SK-N-SH (cell line): ENCODE data around the gene SLC13A2. TPM values are rescaled to one million over a fixed set of nuclear protein-coding genes. Genes with fewer than 3 reads are reported as not detected.
A peak's percentile ranks its signal among the peaks of the same experiment; 100 is the strongest.

Experiments
- CTCF ChIA-PET: fragments of 300-600, 350-600 bp; formaldehyde crosslinking; extraction: SDS; loops from one replicate; lab custom pipeline; 2021; lab: Yijun Ruan, JAX
- POLR2A ChIA-PET: fragments of 350-600 bp; sonication (Branson Sonifier 250); formaldehyde crosslinking; extraction: SDS; loops from one replicate; lab custom pipeline; 2020; ENCODE audit warnings: antibody characterized with exemption, inconsistent platforms; lab: Yijun Ruan, JAX
- DNase-seq: peaks from one replicate; pipeline ENCODE4 v3.0.0; 2012
- H2AFZ ChIP-seq: fragments of 200-600 bp; sonication (generic); 2 replicates; pipeline ENCODE4 v1.8.1; 2016; ENCODE audit warnings: antibody characterized with exemption, mild to moderate bottlenecking, low read depth
- H3F3A ChIP-seq: fragments of 200-600 bp; sonication (generic); replicated peaks from 2 replicates; pipeline ENCODE3; 2016; ENCODE audit warnings: antibody characterized with exemption, mild to moderate bottlenecking; ENCODE audit not compliant: insufficient read depth
- H3K27ac ChIP-seq, 2 experiments: fragments of 200-500 bp in 1 of 2; fragments of 200-600 bp in 1 of 2; sonication (Bioruptor generic) in 1 of 2; sonication (generic), shearing (Covaris generic) in 1 of 2; 2 replicates each; pipeline versions ENCODE4 v1.5.1 to v1.6.1; 2014 to 2016; ENCODE audit warnings: low read depth in 2 of 2, inconsistent platforms in 1 of 2, low read length in 1 of 2, mild to moderate bottlenecking in 1 of 2, mixed read lengths in 1 of 2
- H3K27me3 ChIP-seq: fragments of 200-600 bp; sonication (generic), shearing (Covaris generic); 2 replicates; pipeline ENCODE4 v1.6.1; 2016; ENCODE audit warnings: mixed run types; ENCODE audit not compliant: insufficient read depth
- H3K36me3 ChIP-seq, 2 experiments: fragments of 200-500 bp in 1 of 2; fragments of 200-600 bp in 1 of 2; sonication (Bioruptor generic) in 1 of 2; sonication (generic) in 1 of 2; replicated peaks in 1 of 2; 2 replicates each; pipeline versions ENCODE3 to v1.5.1; 2014 to 2016; ENCODE audit warnings: low read length in 1 of 2, mild to moderate bottlenecking in 1 of 2; ENCODE audit not compliant: insufficient read depth in 2 of 2, control insufficient read depth in 1 of 2
- H3K4me1 ChIP-seq, 2 experiments: fragments of 200-500 bp in 1 of 2; fragments of 200-600 bp in 1 of 2; sonication (Bioruptor generic) in 1 of 2; sonication (generic), shearing (Covaris generic) in 1 of 2; 2 replicates each; pipeline versions ENCODE4 v1.5.1 to v1.6.1; 2014 to 2016; ENCODE audit warnings: low read depth in 1 of 2, low read length in 1 of 2, mixed run types in 1 of 2; ENCODE audit not compliant: insufficient read depth in 2 of 2, control insufficient read depth in 1 of 2
- H3K4me2 ChIP-seq: fragments of 200-600 bp; sonication (generic), shearing (Covaris generic); 2 replicates; pipeline ENCODE4 v1.6.1; 2017; ENCODE audit warnings: mixed run types
- H3K4me3 ChIP-seq, 2 experiments: fragments of 200-500 bp in 1 of 2; fragments of 200-600 bp in 1 of 2; sonication (Bioruptor generic) in 1 of 2; sonication (generic), shearing (Covaris generic) in 1 of 2; 2 replicates each; pipeline versions ENCODE4 v1.5.1 to v1.8.1; 2014 to 2016; ENCODE audit warnings: low read depth in 2 of 2, inconsistent platforms in 1 of 2, low read length in 1 of 2, mild to moderate bottlenecking in 1 of 2, mixed read lengths in 1 of 2, moderate library complexity in 1 of 2
- H3K79me2 ChIP-seq: fragments of 200-600 bp; sonication (generic); 2 replicates; pipeline ENCODE4 v1.8.1; 2017; ENCODE audit warnings: mild to moderate bottlenecking; ENCODE audit not compliant: insufficient read depth
- H3K9ac ChIP-seq: fragments of 200-600 bp; sonication (generic); 2 replicates; pipeline ENCODE4 v1.6.1; 2017; ENCODE audit warnings: mixed run types
- H3K9me2 ChIP-seq: fragments of 200-600 bp; sonication (generic); 2 replicates; pipeline ENCODE4 v1.6.1; 2017; ENCODE audit warnings: mixed run types
- H3K9me3 ChIP-seq: fragments of 200-600 bp; sonication (generic); 2 replicates; pipeline ENCODE4 v1.6.1; 2017; ENCODE audit warnings: mixed run types, mild to moderate bottlenecking, moderate library complexity
- H4K20me1 ChIP-seq: fragments of 200-600 bp; sonication (generic); 2 replicates; pipeline ENCODE4 v1.6.1; 2017; ENCODE audit warnings: mild to moderate bottlenecking, mixed run types; ENCODE audit not compliant: insufficient read depth
- CHD2 ChIP-seq: fragments of 150-350 bp; IDR thresholded peaks from 2 replicates; pipeline ENCODE4 v1.6.1; 2018; ENCODE audit warnings: low read length; ENCODE audit not compliant: partially characterized antibody
- ELF1 ChIP-seq: IDR thresholded peaks from 2 replicates; pipeline ENCODE4 v1.4.0; 2012
- MEF2A ChIP-seq: IDR thresholded peaks from 2 replicates; pipeline ENCODE4 v1.4.0; 2012; ENCODE audit warnings: low read depth, borderline replicate concordance
- MXI1 ChIP-seq: IDR thresholded peaks from 2 replicates; pipeline ENCODE4 v1.6.1; 2012; ENCODE audit warnings: mild to moderate bottlenecking, low read depth, low read length, improper control_type of control experiment
- NRF1 ChIP-seq: IDR thresholded peaks from 2 replicates; pipeline ENCODE4 v1.6.1; 2012; ENCODE audit warnings: low read depth, mild to moderate bottlenecking, low read length
- PBX3 ChIP-seq: IDR thresholded peaks from 2 replicates; pipeline ENCODE4; 2012
- RXRA ChIP-seq: IDR thresholded peaks from 2 replicates; pipeline ENCODE4 v1.4.0; 2012; ENCODE audit warnings: low read depth, mild to moderate bottlenecking, borderline replicate concordance
- SMC3 ChIP-seq: IDR thresholded peaks from 2 replicates; pipeline ENCODE4 v1.6.1; 2012; ENCODE audit warnings: low read depth, low read length, improper control_type of control experiment
- TAF1 ChIP-seq: IDR thresholded peaks from 2 replicates; pipeline ENCODE4 v1.6.1; 2012; ENCODE audit warnings: low read depth, mild to moderate bottlenecking, low read length, moderate library complexity, borderline replicate concordance
- USF1 ChIP-seq: IDR thresholded peaks from 2 replicates; pipeline ENCODE4 v1.4.0; 2012; ENCODE audit warnings: low read depth, borderline replicate concordance
- USF2 ChIP-seq: fragments of 150-350 bp; IDR thresholded peaks from 2 replicates; pipeline ENCODE4 v1.6.1; 2017; ENCODE audit warnings: antibody characterized with exemption, low read length, low read depth, borderline replicate concordance
- WGBS: methylation state at CpG from one replicate; pipeline ENCODE4 v1.1.6; 2017; ENCODE audit warnings: low lambda C conversion rate; 5-methylcytosine and 5-hydroxymethylcytosine counted together
- polyA plus RNA-seq, 3 experiments: library from polyadenylated mRNA; depleted of rRNA; stranded (reverse); fragments of >200 nt; gene quantifications; 2 replicates each; pipeline ENCODE4 v1.2.3, GENCODE V29; 2012

The SLC13A2 gene
- polyA plus RNA-seq, 1 of the 3 experiments (the other 2 are of a cell fraction) = not detected

DNA sequence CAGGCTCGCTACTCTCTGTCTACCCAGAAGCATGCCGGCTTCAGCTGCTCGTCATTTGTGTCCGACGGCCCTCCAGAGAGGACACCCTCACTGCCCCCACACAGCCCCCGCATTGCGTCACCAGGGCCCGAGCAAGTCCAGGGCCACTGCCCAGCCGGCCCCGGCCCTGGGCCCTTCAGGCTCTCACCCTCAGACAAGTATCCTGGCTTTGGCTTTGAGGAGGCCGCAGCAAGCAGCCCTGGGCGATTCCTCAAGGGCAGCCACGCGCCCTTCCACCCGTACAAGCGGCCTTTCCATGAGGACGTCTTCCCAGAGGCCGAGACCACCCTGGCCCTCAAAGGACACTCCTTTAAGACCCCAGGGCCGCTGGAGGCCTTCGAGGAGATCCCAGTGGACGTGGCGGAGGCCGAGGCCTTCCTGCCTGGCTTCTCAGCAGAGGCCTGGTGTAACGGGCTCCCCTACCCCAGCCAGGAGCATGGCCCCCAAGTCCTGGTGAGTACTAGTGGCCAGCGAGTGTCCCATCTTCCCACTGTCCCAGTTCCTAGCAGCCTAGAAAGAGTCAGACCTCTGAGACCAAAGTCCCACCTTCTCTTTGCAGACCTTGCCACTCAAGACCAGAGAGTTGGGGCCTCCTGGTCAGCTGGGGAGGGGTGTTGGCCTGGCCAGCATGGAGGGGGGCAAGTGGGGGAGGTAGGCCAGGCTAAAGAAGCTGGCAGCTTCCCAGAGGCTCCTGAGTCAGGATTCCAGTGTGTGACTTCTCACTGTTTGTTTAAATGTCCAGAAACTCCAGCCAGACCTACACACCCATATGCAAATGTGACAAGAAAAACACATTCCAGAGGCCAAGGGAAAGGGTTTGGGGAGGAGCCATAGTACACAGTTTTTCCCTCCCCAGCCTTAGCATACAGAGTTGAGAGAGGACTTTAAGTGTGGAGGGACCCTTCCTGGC lies 51.3 kb downstream of the SLC13A2 start:
- Histone ChIP-seq H3K36me3 (no peaks in the 10 kb centered on the region), H3K27me3 (no peaks in the 10 kb centered on the region), H3K9me2 (no peaks in the 10 kb centered on the region), H3K79me2 (no peaks in the 10 kb centered on the region), H3K27ac (no peak overlapping the region), H3K4me1 (peaks cover 0 to 6% of the 10 kb centered on the region in 2 experiments; a peak in 1 of 4 replicates)
- CTCF ChIA-PET = interaction anchor here (1.0 kb wide), 1 partner anchor 16 kb away, joined by 3 read pairs; no protein-coding TSS in a partner anchor
- no peak for TF ChIP-seq RXRA
- TF ChIP-seq MEF2A = no peak
- no peak for TF ChIP-seq USF1
- TF ChIP-seq ELF1 = no peak
- no peak for TF ChIP-seq NRF1
- no peak for TF ChIP-seq SMC3
- TF ChIP-seq CHD2 = no peak
- no peak for TF ChIP-seq TAF1
- TF ChIP-seq, all 33 proteins: peak for 0
- no peak overlapping the region for H3K4me3 ChIP-seq
- POLR2A ChIA-PET = no interaction called here
- no peaks in the 10 kb centered on the region for H3F3A ChIP-seq
- WGBS = 76% methylated on average over 22 of the region's 25 CpGs
- no peak for DNase-seq
- H3K9ac ChIP-seq = no peak overlapping the region
- H3K9me3 ChIP-seq = no peaks in the 10 kb centered on the region
- no peak overlapping the region for H3K4me2 ChIP-seq
- no peak overlapping the region for H2AFZ ChIP-seq
- H4K20me1 ChIP-seq = no peaks in the 10 kb centered on the region

GRCh38 chr17:28526381-28526780 lies 52.9 kb downstream of the SLC13A2 start:
- Histone ChIP-seq H2AFZ (no peak overlapping the region), H3K4me1 (peaks cover 0 to 6% of the 10 kb centered on the region in 2 experiments; a peak in 1 of 4 replicates), H3K4me3 (no peak overlapping the region), H3K79me2 (no peaks in the 10 kb centered on the region), H3K9me3 (no peaks in the 10 kb centered on the region), H3K9me2 (no peaks in the 10 kb centered on the region), H3K27me3 (peaks cover 7% of the 10 kb centered on the region; the same call in 1 of the 2 replicates), H3K27ac (no peak overlapping the region; a peak in 1 of 4 replicates), H4K20me1 (no peaks in the 10 kb centered on the region), H3K36me3 (no peaks in the 10 kb centered on the region), H3K9ac (no peak overlapping the region), H3F3A (no peaks in the 10 kb centered on the region), H3K4me2 (no peak overlapping the region)
- ChIA-PET POLR2A (interaction anchor here (1.2 kb wide), 1 partner anchor 14 kb away, joined by 3 read pairs; no protein-coding TSS in a partner anchor), CTCF (interaction anchor here (1.2 to 1.8 kb wide), 3 partner anchors 10 to 22 kb away, joined by 4 to 13 read pairs (median 4); no protein-coding TSS in a partner anchor)
- DNase-seq = peak; percentile 54
- WGBS = 30% methylated on average over 3 of the region's 8 CpGs
- TF ChIP-seq TAF1 (no peak), MXI1 (no peak), PBX3 (no peak), USF2 (no peak)
